ENCODE data around the gene BACH2.

BACH2 gene

DNA sequence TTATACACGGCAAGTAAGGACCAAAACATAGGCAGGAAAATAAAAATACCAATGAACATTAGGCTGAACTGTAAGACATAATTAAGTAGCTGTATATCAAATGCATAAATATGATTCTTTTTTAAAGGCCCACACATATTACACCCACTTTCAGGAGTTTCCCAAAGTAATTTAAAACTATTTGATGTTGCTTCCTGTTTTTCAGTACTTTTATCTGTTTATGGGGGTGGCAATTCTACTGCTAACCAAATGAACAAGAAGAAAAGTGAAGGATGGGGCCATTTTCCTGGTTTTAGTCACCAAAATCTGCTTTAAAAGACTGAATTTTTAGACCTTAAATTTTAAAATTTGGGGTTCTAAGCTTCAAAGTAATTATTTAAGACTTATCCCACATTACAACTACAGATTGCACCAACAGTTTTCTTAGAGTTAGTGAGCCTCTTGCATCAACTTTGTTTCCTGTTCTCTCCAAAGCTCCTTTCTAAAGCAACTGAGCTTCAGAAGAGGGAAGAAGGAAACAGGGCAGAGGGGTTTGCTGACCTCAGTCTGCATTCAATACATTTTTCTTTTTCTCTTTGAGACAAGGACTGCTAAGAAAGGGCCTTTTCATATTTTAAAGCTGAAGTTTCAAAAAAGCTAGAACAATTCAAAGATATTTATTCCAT lies 191.0 kb downstream of the BACH2 start:
- no peak overlapping the region for H3K9ac ChIP-seq (ENCODE audit: low read depth, low read length)
- no peaks in the 10 kb centered on the region for H3K4me1 ChIP-seq (ENCODE audit: insufficient read depth, low read length)
- H3K36me3 ChIP-seq (ENCODE audit: insufficient read depth, low read depth, low read length) = no peaks in the 10 kb centered on the region
- no peak overlapping the region for H3K4me3 ChIP-seq (ENCODE audit: low read length)
- H3K27ac ChIP-seq (ENCODE audit: low read length) = no peak overlapping the region
- H3K27me3 ChIP-seq (ENCODE audit: insufficient read depth, low read length) = no peaks in the 10 kb centered on the region
- H3K9me3 ChIP-seq (ENCODE audit: insufficient read depth, low read depth, low read length) = no peaks in the 10 kb centered on the region

- Histone ChIP-seq H3K9me3 (ENCODE audit: insufficient read depth, low read depth, low read length) (no peaks in the 10 kb centered on the region), H3K4me3 (ENCODE audit: low read length) (no peak overlapping the region), H3K4me1 (ENCODE audit: insufficient read depth, low read length) (no peaks in the 10 kb centered on the region), H3K9ac (ENCODE audit: low read depth, low read length) (no peak overlapping the region), H3K27me3 (ENCODE audit: insufficient read depth, low read length) (no peaks in the 10 kb centered on the region), H3K27ac (ENCODE audit: low read length) (no peak overlapping the region), H3K36me3 (ENCODE audit: insufficient read depth, low read depth, low read length) (no peaks in the 10 kb centered on the region)
Observed at GRCh38 chr6:90103056-90103800, 193.4 kb downstream of the BACH2 start.

- Histone ChIP-seq H3K9me3 (ENCODE audit: insufficient read depth, low read depth, low read length) (no peaks in the 10 kb centered on the region), H3K4me3 (ENCODE audit: low read length) (no peak overlapping the region), H3K27me3 (ENCODE audit: insufficient read depth, low read length) (no peaks in the 10 kb centered on the region), H3K36me3 (ENCODE audit: insufficient read depth, low read depth, low read length) (no peaks in the 10 kb centered on the region), H3K9ac (ENCODE audit: low read depth, low read length) (no peak overlapping the region), H3K27ac (ENCODE audit: low read length) (no peak overlapping the region), H3K4me1 (ENCODE audit: insufficient read depth, low read length) (no peaks in the 10 kb centered on the region)
Observed at GRCh38 chr6:90101403-90101802, 195.2 kb downstream of the BACH2 start.

- Histone ChIP-seq H3K27me3 (ENCODE audit: insufficient read depth, low read length) (no peaks in the 10 kb centered on the region), H3K4me3 (ENCODE audit: low read length) (no peak overlapping the region), H3K9ac (ENCODE audit: low read depth, low read length) (no peak overlapping the region), H3K4me1 (ENCODE audit: insufficient read depth, low read length) (no peaks in the 10 kb centered on the region), H3K36me3 (ENCODE audit: insufficient read depth, low read depth, low read length) (no peaks in the 10 kb centered on the region), H3K9me3 (ENCODE audit: insufficient read depth, low read depth, low read length) (no peaks in the 10 kb centered on the region), H3K27ac (ENCODE audit: low read length) (no peak overlapping the region)
Observed at GRCh38 chr6:90100059-90100665, 196.5 kb downstream of the BACH2 start.

GRCh38 chr6:90098627-90099026 lies 198.0 kb downstream of the BACH2 start:
- Histone ChIP-seq H3K4me1 (ENCODE audit: insufficient read depth, low read length) (no peaks in the 10 kb centered on the region), H3K9ac (ENCODE audit: low read depth, low read length) (no peak overlapping the region), H3K36me3 (ENCODE audit: insufficient read depth, low read depth, low read length) (no peaks in the 10 kb centered on the region)

DNA sequence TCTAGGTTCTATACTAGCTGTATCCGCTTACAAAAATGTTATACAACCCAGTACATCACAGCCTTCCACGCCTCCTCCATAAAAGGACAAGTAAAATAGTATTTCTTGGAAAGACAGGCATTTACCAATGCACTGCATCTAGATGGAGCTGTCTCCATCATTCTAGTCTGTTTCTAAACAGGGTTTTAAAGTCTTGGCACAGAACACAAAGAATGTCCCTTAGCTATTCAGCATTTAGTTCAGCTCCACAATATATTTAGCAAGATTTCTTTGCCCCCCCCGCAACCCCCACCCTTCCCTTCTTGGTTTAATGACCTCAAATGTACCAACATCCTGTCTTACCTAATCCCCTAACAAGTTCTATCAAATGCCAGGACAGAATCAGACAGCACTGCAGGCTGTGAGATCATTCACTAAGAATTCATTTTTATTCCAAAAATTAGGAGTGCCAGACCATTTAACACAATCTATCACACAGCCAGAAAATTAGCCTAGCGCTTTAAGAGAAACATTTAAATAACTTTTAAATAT lies 198.6 kb downstream of the BACH2 start:
- no peaks in the 10 kb centered on the region for H3K36me3 ChIP-seq (ENCODE audit: insufficient read depth, low read depth, low read length)
- H3K4me3 ChIP-seq (ENCODE audit: low read length) = no peak overlapping the region
- no peaks in the 10 kb centered on the region for H3K9me3 ChIP-seq (ENCODE audit: insufficient read depth, low read depth, low read length)
- no peak overlapping the region for H3K9ac ChIP-seq (ENCODE audit: low read depth, low read length)
- H3K4me1 ChIP-seq (ENCODE audit: insufficient read depth, low read length) = no peaks in the 10 kb centered on the region
- H3K27me3 ChIP-seq (ENCODE audit: insufficient read depth, low read length) = no peaks in the 10 kb centered on the region
- H3K27ac ChIP-seq (ENCODE audit: low read length) = no peak overlapping the region

More at GRCh38 chr6:90098627-90099026, 198.0 kb downstream of the BACH2 start:
- Histone ChIP-seq H3K4me3 (ENCODE audit: low read length) (no peak overlapping the region), H3K27ac (ENCODE audit: low read length) (no peak overlapping the region), H3K9me3 (ENCODE audit: insufficient read depth, low read depth, low read length) (no peaks in the 10 kb centered on the region), H3K27me3 (ENCODE audit: insufficient read depth, low read length) (no peaks in the 10 kb centered on the region)

DNA sequence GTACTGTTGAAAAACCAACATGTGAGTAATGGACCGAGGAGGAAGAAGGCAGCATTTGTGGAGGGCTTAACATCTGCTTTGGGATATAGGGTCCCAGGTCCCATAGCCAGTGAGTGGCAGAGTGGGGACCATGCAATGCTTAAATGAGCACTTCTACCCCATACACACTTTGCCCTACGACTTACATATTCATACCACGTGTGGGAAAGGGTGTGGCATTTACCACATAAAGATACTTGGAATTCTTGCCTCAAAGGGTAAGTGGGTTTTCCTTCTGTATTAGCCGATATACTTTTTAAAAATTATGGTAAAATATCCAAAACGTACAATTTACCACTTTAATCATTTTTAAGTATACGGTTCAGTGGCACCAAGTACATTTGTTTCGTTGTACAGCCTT lies 199.3 kb downstream of the BACH2 start:
- no peaks in the 10 kb centered on the region for H3K4me1 ChIP-seq (ENCODE audit: insufficient read depth, low read length)
- no peak overlapping the region for H3K4me3 ChIP-seq (ENCODE audit: low read length)
- H3K9me3 ChIP-seq (ENCODE audit: insufficient read depth, low read depth, low read length) = no peaks in the 10 kb centered on the region
- H3K27ac ChIP-seq (ENCODE audit: low read length) = no peak overlapping the region
- no peak overlapping the region for H3K9ac ChIP-seq (ENCODE audit: low read depth, low read length)
- H3K36me3 ChIP-seq (ENCODE audit: insufficient read depth, low read depth, low read length) = no peaks in the 10 kb centered on the region
- no peaks in the 10 kb centered on the region for H3K27me3 ChIP-seq (ENCODE audit: insufficient read depth, low read length)

DNA sequence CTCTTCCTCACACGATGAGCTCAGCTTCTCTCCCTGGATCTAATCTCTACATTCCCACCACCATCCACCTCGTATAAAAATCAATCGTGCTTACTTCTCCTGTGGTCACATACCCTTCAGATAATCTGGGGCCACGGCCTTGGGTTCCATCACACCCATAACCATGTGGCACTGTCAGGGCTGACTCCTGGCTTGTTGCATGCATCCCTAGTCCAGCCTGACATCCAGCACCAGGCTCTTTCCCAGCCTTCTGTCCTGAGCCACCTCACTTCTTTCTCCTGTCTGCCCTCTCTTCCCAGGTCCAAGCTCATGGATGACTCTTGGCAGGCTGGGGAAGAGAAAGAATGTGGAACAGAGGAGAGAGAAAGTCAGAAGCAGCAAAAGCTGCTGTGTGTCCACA lies 199.8 kb downstream of the BACH2 start:
- H3K27me3 ChIP-seq (ENCODE audit: insufficient read depth, low read length) = no peaks in the 10 kb centered on the region
- no peak overlapping the region for H3K9ac ChIP-seq (ENCODE audit: low read depth, low read length)
- H3K36me3 ChIP-seq (ENCODE audit: insufficient read depth, low read depth, low read length) = no peaks in the 10 kb centered on the region
- H3K27ac ChIP-seq (ENCODE audit: low read length) = no peak overlapping the region
- no peaks in the 10 kb centered on the region for H3K9me3 ChIP-seq (ENCODE audit: insufficient read depth, low read depth, low read length)
- no peaks in the 10 kb centered on the region for H3K4me1 ChIP-seq (ENCODE audit: insufficient read depth, low read length)
- H3K4me3 ChIP-seq (ENCODE audit: low read length) = no peak overlapping the region

GRCh38 chr6:90095788-90096187 lies 200.9 kb downstream of the BACH2 start:
- Histone ChIP-seq H3K27ac (ENCODE audit: low read length) (no peak overlapping the region), H3K36me3 (ENCODE audit: insufficient read depth, low read depth, low read length) (no peaks in the 10 kb centered on the region), H3K9ac (ENCODE audit: low read depth, low read length) (no peak overlapping the region), H3K9me3 (ENCODE audit: insufficient read depth, low read depth, low read length) (no peaks in the 10 kb centered on the region), H3K4me1 (ENCODE audit: insufficient read depth, low read length) (no peaks in the 10 kb centered on the region), H3K27me3 (ENCODE audit: insufficient read depth, low read length) (no peaks in the 10 kb centered on the region), H3K4me3 (ENCODE audit: low read length) (no peak overlapping the region)

DNA sequence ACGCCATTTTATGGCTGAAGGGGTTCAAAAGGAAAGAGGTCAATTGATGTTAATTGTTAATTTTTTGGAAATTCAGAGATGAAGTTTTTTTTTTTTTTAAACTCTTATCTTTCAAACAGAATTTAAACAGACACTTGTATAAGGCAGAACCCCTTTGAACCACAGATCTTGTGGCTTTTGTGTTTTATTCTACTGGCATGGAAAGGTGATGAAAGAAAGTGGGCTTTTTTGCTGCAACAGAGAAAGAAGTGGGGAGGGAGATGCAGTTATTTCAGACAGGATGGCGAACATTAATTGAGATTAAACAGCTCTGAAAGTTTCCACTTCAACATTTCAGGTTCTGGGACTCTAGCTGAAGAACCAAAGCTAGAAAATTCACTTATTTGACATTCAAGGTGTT lies 201.5 kb downstream of the BACH2 start:
- Histone ChIP-seq H3K36me3 (ENCODE audit: insufficient read depth, low read depth, low read length) (no peaks in the 10 kb centered on the region), H3K27ac (ENCODE audit: low read length) (no peak overlapping the region), H3K9ac (ENCODE audit: low read depth, low read length) (no peak overlapping the region), H3K4me1 (ENCODE audit: insufficient read depth, low read length) (no peaks in the 10 kb centered on the region), H3K9me3 (ENCODE audit: insufficient read depth, low read depth, low read length) (no peaks in the 10 kb centered on the region), H3K4me3 (ENCODE audit: low read length) (no peak overlapping the region), H3K27me3 (ENCODE audit: insufficient read depth, low read length) (no peaks in the 10 kb centered on the region)

DNA sequence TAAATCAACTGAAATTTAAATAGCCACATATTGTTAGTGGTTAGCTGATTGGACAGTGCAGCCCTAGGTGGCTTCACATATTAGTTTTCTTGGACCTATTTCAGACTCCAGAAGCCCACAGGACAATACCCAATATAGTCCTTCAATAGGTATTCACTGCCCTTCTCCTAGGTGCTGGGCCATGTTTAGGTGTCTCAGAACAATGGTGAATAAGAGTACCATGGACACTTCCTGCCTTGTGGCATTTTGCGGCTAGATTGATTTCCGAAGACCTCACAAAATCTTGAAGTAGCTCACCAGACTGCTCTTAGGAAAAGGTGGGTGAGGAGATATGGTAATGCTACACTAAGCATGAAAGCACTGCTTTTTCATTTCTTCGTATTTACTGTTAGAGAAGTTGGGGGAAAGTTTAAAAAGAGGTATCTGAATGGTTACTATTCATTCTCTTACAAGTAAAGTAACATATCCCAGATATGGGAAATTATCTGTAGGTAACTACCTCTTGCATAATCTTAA lies 203.0 kb downstream of the BACH2 start:
- H3K27ac ChIP-seq (ENCODE audit: low read length) = no peak overlapping the region
- H3K4me1 ChIP-seq (ENCODE audit: insufficient read depth, low read length) = no peaks in the 10 kb centered on the region
- H3K27me3 ChIP-seq (ENCODE audit: insufficient read depth, low read length) = no peaks in the 10 kb centered on the region
- no peak overlapping the region for H3K4me3 ChIP-seq (ENCODE audit: low read length)
- H3K9me3 ChIP-seq (ENCODE audit: insufficient read depth, low read depth, low read length) = no peaks in the 10 kb centered on the region
- no peaks in the 10 kb centered on the region for H3K36me3 ChIP-seq (ENCODE audit: insufficient read depth, low read depth, low read length)
- H3K9ac ChIP-seq (ENCODE audit: low read depth, low read length) = no peak overlapping the region

Measured in iPS-20b (cell line).